Heart left ventricle (tissue), 16 donors: ENCODE measurements around the gene XYLT1. TPM values are rescaled to one million over a fixed set of nuclear protein-coding genes. Genes with fewer than 3 reads are reported as not detected.
A peak's percentile ranks its signal among the peaks of the same experiment; 100 is the strongest.

Experiments used
- ATAC-seq, 4 donors: fragments of 200-7000 bp; cut with Tn5 transposase; one replicate each; pipeline ENCODE4 v1.9.1; 2020 to 2022; ENCODE audit warnings: moderate library complexity in 4 of 4, mild to moderate bottlenecking in 3 of 4, moderate number of reproducible peaks in 1 of 4
- DNase-seq, 5 donors: peaks; one replicate each; pipeline ENCODE4 v3.0.0-alpha.2; 2020
- H3K27ac ChIP-seq, 12 donors: fragments of 200-600 bp; sonication (generic) in 4 of 12; one replicate each; pipeline versions ENCODE4 v1.5.0 to v1.8.0; 2016 to 2022; ENCODE audit warnings: mild to moderate bottlenecking in 2 of 12
- H3K27me3 ChIP-seq, 9 donors: fragments of 200-600 bp; sonication (generic) in 2 of 9; one replicate each; pipeline versions ENCODE4 v1.5.1 to v1.8.0; 2016 to 2022; ENCODE audit warnings: mild to moderate bottlenecking in 3 of 9
- H3K36me3 ChIP-seq, 9 donors: fragments of 200-600 bp; sonication (generic) in 2 of 9; one replicate each; pipeline versions ENCODE4 v1.5.0 to v1.8.0; 2018 to 2022; ENCODE audit warnings: mild to moderate bottlenecking in 2 of 9
- H3K4me1 ChIP-seq, 12 donors: fragments of 200-600 bp; sonication (generic) in 4 of 12; one replicate each; pipeline versions ENCODE4 v1.5.0 to v1.8.0; 2016 to 2022; ENCODE audit warnings: mild to moderate bottlenecking in 3 of 12
- H3K4me3 ChIP-seq, 12 donors: fragments of 200-600 bp; sonication (generic) in 4 of 12; one replicate each; pipeline versions ENCODE4 v1.5.0 to v1.8.0; 2017 to 2022; ENCODE audit warnings: mild to moderate bottlenecking in 9 of 12, moderate library complexity in 4 of 12
- H3K9me3 ChIP-seq, 12 donors: fragments of 200-600 bp; sonication (generic) in 4 of 12; one replicate each; pipeline versions ENCODE4 v1.5.0 to v1.8.0; 2016 to 2022; ENCODE audit warnings: mild to moderate bottlenecking in 1 of 12
- CTCF ChIP-seq, 12 donors: fragments of 200-600 bp; sonication (generic) in 4 of 12; IDR thresholded peaks; one replicate each; pipeline versions ENCODE4 v1.5.0 to v1.8.0; 2018 to 2022; ENCODE audit warnings: antibody characterized with exemption in 12 of 12, mild to moderate bottlenecking in 5 of 12
- POLR2A ChIP-seq, 2 donors: fragments of 450-650 bp; IDR thresholded peaks; one replicate each; pipeline ENCODE4 v1.6.1; 2017; ENCODE audit warnings: antibody characterized with exemption in 2 of 2, mild to moderate bottlenecking in 2 of 2, moderate library complexity in 2 of 2
- WGBS, 4 donors: extraction: QIAGEN DNeasy Blood & Tissue Kit in 2 of 4; methylation state at CpG; one replicate each; pipeline versions ENCODE4 v1.1.5 to v1.1.7; 2013 to 2018; 5-methylcytosine and 5-hydroxymethylcytosine counted together
- intact Hi-C, 10 donors: fragments of 100-400 bp; cut with DNase I; formaldehyde crosslinking; loops; one replicate each; pipeline versions ENCODE4 v1.11.1 to v1.14.2; 2022
- polyA plus RNA-seq, 2 donors: library from polyadenylated mRNA; stranded (reverse); fragments of 200-250 nt; gene quantifications; one replicate each; pipeline ENCODE4 v1.2.3, GENCODE V29; 2013
- total RNA-seq, 9 donors: library from RNA; depleted of rRNA in 2 of 9; stranded (reverse); fragments of >200 nt in 2 of 9; fragmentation: NEBNext Ultra II Directional in 3 of 9; extraction: Animal tissue kit (Norgen Biotek cat#: 25700) in 3 of 9; gene quantifications; one replicate each; pipeline versions ENCODE4 v1.1.0 to v1.2.4, GENCODE V29; 2016 to 2023
- donor health status: ischemic (EF 13 %, LVEDD 7.1; RV severe dilation, severe dysfunction).
- donor health status: healthy with polysubstance abuse.
- donor health status: DM: no; HTN: yes; CAD: no.
- donor health status: DM: no; HTN: no; CAD: no.
- donor health status: ischemic (EF 25% LVEDD 6.9; RV normal size, moderate dysfunction).
- donor health status: ischemic (EF 25% LVEDD 5.7; RV mildly dilated, moderate dysfunction).
- donor health status: healthy.
- donor health status: DM: yes; HTN: yes; CAD: no.
- donor health status: ischemic (EF 35%, LVEDD 5.7; RV mildly dilated, moderate dysfunction).
- donor health status: nonischemic (EF 11% LVEDD 7.7; RV severe dilation, severe dysfunction).
- donor health status: DM: yes; HTN: yes; CAD: no.
- donor health status: PGD.
- donor health status: ischemic (EF 29% LVEDD 5.4; RV normal size, mild dysfunction).
- donor health status: nonischemic (EF 23%, LVEDD 6.1; RV moderate dilation, normal function).

Gene XYLT1
- total and polyA plus RNA-seq, 11 donors: 0.46 to 12.3 (median 2.4) TPM

GRCh38 chr16:17135439-17135838 is 335.3 kb downstream of the XYLT1 start:
- Histone ChIP-seq H3K4me1 (no peaks in the 10 kb centered on the region), H3K27ac (no peak overlapping the region), H3K9me3 (no peaks in the 10 kb centered on the region), H3K4me3 (no peak overlapping the region), H3K36me3 (peaks cover 0 to 17% (median 0%) of the 10 kb centered on the region in 9 donors), H3K27me3 (no peaks in the 10 kb centered on the region)
- DNase-seq: no peak
- no peak for ATAC-seq
- intact Hi-C loops: no loop called here
- WGBS, 4 donors: 87 to 94% (median 90%) methylated on average over 4 of the region's 4 CpGs
- TF ChIP-seq POLR2A (IDR thresholded peaks at IDR 0.05) (no peak), CTCF (IDR thresholded peaks at IDR 0.05) (no peak)

- no peak for DNase-seq
- no peak for ATAC-seq
- H3K27me3 ChIP-seq: no peaks in the 10 kb centered on the region
- H3K4me3 ChIP-seq: no peak overlapping the region
- no peak overlapping the region for H3K27ac ChIP-seq
- H3K4me1 ChIP-seq: no peaks in the 10 kb centered on the region
- 89 to 94% (median 93%) methylated on average over 10 of the region's 10 CpGs for WGBS, 4 donors
- no peak for TF ChIP-seq CTCF (IDR thresholded peaks at IDR 0.05)
- TF ChIP-seq POLR2A (IDR thresholded peaks at IDR 0.05): no peak
- H3K36me3 ChIP-seq: peaks cover 0 to 17% (median 0%) of the 10 kb centered on the region in 9 donors
- intact Hi-C loops: no loop called here
- H3K9me3 ChIP-seq: no peaks in the 10 kb centered on the region
These were observed 336.2 kb downstream of the XYLT1 start for GRCh38 chr16:17134586-17134985.

- intact Hi-C loops: no loop called here
- H3K36me3 ChIP-seq: peaks cover 0 to 17% (median 0%) of the 10 kb centered on the region in 9 donors
- H3K27ac ChIP-seq: no peak overlapping the region
These were observed 336.9 kb downstream of the XYLT1 start for GRCh38 chr16:17133851-17134250.

DNA sequence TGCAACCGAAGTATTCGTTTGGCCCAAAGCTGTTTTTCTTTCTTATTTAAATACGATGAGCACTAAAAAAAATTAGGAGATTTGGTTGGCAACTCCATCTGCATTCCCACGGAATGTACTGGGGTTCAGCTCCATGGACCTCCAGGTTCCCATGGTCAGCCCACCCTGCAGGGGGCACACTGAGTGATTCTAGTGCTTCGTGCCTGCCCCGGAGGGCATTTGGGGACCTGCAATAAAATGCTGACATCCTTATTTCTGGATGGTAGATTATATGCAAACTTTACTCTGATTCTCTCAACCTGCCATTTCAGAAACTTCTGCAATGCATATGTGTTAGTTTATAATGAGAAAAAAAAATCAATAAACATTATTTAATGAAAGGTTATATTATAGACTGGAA is 339.4 kb downstream of the XYLT1 start:
- Histone ChIP-seq H3K4me3 (no peak overlapping the region), H3K27me3 (no peaks in the 10 kb centered on the region), H3K36me3 (peaks cover 0 to 27% (median 0%) of the 10 kb centered on the region in 9 donors), H3K9me3 (no peaks in the 10 kb centered on the region), H3K27ac (no peak overlapping the region), H3K4me1 (no peaks in the 10 kb centered on the region)
- ATAC-seq: no peak
- 86 to 91% (median 88%) methylated on average over 6 of the region's 6 CpGs for WGBS, 4 donors
- DNase-seq: no peak
- TF ChIP-seq CTCF (IDR thresholded peaks at IDR 0.05): peak in 1 of 12 donors; percentile 5
- no peak for TF ChIP-seq POLR2A (IDR thresholded peaks at IDR 0.05)
- intact Hi-C loops: no loop called here

More at GRCh38 chr16:17133851-17134250, 336.9 kb downstream of the XYLT1 start:
- H3K4me3 ChIP-seq: no peak overlapping the region
- no peaks in the 10 kb centered on the region for H3K9me3 ChIP-seq
- ATAC-seq (no peak), DNase-seq (no peak)
- TF ChIP-seq CTCF (IDR thresholded peaks at IDR 0.05) (no peak), POLR2A (IDR thresholded peaks at IDR 0.05) (no peak)
- H3K4me1 ChIP-seq: no peaks in the 10 kb centered on the region
- H3K27me3 ChIP-seq: no peaks in the 10 kb centered on the region
- WGBS, 4 donors: 95 to 98% (median 97%) methylated on average over 5 of the region's 5 CpGs
